Measurements from ENCODE around the gene TAS2R40. TPM values are rescaled to one million over a fixed set of nuclear protein-coding genes. Genes with fewer than 3 reads are reported as not detected.

TAS2R40 gene
- total RNA-seq, 4 donors from 2014 or later = not detected

DNA sequence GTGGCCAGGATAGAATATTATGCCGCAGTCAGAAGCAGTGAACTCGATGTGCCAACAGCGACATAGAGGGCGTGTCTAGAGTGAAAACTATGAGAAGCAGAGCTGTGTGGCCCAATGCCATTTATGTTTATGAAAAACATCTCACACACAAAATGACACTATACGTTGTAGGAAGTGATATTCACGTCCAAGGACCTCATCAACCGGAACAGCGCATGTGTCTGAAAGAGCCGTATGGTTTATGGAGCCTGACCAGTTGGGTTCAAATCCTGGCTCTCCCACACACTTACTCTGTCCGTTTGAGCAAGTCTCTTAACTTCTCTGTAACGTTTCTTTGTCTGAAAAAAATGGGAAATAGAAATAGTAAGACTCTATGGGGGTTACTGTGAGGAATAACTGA, 20.5 kb downstream of the TAS2R40 start:
- ATAC-seq = no peak
- TF ChIP-seq, protein P1, sequence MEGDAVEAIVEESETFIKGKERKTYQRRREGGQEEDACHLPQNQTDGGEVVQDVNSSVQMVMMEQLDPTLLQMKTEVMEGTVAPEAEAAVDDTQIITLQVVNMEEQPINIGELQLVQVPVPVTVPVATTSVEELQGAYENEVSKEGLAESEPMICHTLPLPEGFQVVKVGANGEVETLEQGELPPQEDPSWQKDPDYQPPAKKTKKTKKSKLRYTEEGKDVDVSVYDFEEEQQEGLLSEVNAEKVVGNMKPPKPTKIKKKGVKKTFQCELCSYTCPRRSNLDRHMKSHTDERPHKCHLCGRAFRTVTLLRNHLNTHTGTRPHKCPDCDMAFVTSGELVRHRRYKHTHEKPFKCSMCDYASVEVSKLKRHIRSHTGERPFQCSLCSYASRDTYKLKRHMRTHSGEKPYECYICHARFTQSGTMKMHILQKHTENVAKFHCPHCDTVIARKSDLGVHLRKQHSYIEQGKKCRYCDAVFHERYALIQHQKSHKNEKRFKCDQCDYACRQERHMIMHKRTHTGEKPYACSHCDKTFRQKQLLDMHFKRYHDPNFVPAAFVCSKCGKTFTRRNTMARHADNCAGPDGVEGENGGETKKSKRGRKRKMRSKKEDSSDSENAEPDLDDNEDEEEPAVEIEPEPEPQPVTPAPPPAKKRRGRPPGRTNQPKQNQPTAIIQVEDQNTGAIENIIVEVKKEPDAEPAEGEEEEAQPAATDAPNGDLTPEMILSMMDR (IDR thresholded peaks at IDR 0.05) = no peak
- no peak for TF ChIP-seq POLR2A (IDR thresholded peaks at IDR 0.05)
- no peak for TF ChIP-seq POLR2AphosphoS5 (IDR thresholded peaks at IDR 0.05)
- no peak for TF ChIP-seq EP300 (IDR thresholded peaks at IDR 0.05)
- H3K36me3 ChIP-seq = no peaks in the 10 kb centered on the region
- H3K9me3 ChIP-seq = peaks cover 0 to 5% (median 0%) of the 10 kb centered on the region in 3 donors
- H3K4me3 ChIP-seq = no peak overlapping the region
- WGBS, 2 donors (ENCODE audit: low coverage in 1 of 2) = 82 to 85% methylated on average over 10 to 11 of the region's 11 CpGs
- H3K4me1 ChIP-seq = peaks cover 0 to 5% (median 0%) of the 10 kb centered on the region in 3 donors
- H3K27ac ChIP-seq = no peak overlapping the region
- peaks cover 13% of the 10 kb centered on the region for H3K27me3 ChIP-seq

DNA sequence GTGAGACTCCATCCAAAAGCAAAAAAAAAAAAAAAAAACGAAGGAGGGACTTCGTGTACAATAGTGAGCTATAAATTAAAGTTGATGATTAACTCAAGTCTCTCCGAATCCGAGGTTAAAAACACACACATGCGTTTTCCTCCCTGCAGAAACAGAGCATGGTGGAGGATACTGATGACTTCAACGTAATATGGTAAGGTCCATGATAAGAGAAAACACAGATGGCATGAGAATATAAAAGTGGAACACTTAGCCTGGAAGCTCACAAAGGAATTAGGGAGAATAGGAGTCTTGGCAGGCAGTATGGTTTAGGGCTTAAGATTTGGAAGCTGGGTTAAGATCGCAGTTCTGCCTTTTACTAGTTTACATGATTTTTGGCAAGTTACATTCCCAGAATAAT, 21.3 kb downstream of the TAS2R40 start:
- Histone ChIP-seq H3K27me3 (peaks cover 13% of the 10 kb centered on the region), H3K4me1 (peaks cover 0 to 5% (median 0%) of the 10 kb centered on the region in 3 donors), H3K4me3 (no peak overlapping the region), H3K36me3 (no peaks in the 10 kb centered on the region), H3K9me3 (no peaks in the 10 kb centered on the region), H3K27ac (no peak overlapping the region)
- 27 to 60% methylated on average over 7 of the region's 7 CpGs for WGBS, 2 donors (ENCODE audit: low coverage in 1 of 2)
- no peak for ATAC-seq
- TF ChIP-seq POLR2AphosphoS5 (IDR thresholded peaks at IDR 0.05) = no peak

DNA sequence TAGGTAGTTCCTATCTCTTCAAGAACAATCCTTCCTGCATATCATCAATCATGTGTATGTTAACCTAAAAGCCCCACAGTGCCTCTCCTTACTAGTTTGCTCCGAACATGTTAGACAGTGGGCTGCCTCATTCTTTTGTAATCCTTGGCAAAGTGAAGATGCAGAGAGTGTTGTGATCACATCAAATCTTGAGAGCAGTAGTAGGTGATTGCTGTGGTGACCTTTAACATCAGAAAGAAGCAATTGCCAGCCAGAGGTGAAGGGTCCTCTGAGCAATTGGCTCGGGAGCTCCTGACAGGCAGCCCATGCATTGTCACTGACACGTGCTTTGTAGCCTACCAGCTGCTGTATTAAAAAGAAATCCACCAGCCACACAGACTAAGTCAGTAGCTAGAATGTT, 21.8 kb downstream of the TAS2R40 start:
- Histone ChIP-seq H3K27me3 (peaks cover 13% of the 10 kb centered on the region), H3K4me3 (no peak overlapping the region), H3K4me1 (peaks cover 0 to 5% (median 0%) of the 10 kb centered on the region in 3 donors), H3K27ac (no peak overlapping the region), H3K9me3 (no peaks in the 10 kb centered on the region), H3K36me3 (no peaks in the 10 kb centered on the region)
- no peak for ATAC-seq
- TF ChIP-seq EP300 (IDR thresholded peaks at IDR 0.05) (no peak), POLR2A (IDR thresholded peaks at IDR 0.05) (no peak), POLR2AphosphoS5 (IDR thresholded peaks at IDR 0.05) (no peak)
- TF ChIP-seq, protein P1 (IDR thresholded peaks at IDR 0.05) = no peak
- WGBS, 2 donors (ENCODE audit: low coverage in 1 of 2) = 17 to 53% methylated on average over 1 to 3 of the region's 3 CpGs

DNA sequence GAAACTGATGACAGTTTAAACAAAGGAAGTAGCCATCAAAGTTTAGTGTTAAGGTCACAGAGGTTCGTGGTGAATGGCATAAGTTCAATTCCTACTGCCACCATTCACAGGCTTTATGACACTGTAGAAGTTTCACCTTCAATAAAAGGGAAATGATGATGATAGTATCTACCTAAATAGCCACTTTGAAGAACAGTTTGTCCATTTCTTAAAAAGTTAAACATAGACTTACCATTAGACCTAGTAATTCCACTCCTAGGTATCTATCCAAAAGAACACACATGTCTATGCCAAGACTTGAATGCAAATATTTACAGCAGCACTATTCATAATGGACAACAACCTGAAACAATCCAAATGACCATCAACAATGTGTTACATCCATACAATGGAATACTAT, 22.5 kb downstream of the TAS2R40 start:
- H3K27me3 ChIP-seq = peaks cover 13% of the 10 kb centered on the region
- no peak overlapping the region for H3K4me3 ChIP-seq
- TF ChIP-seq POLR2A (IDR thresholded peaks at IDR 0.05) (no peak), POLR2AphosphoS5 (IDR thresholded peaks at IDR 0.05) (no peak), EP300 (IDR thresholded peaks at IDR 0.05) (no peak)
- TF ChIP-seq, protein P1 (IDR thresholded peaks at IDR 0.05) = no peak
- H3K27ac ChIP-seq = no peak overlapping the region
- H3K4me1 ChIP-seq = peaks cover 0 to 5% (median 0%) of the 10 kb centered on the region in 3 donors
- no peak for ATAC-seq
- 50 to 80% methylated on average over 1 of the region's 1 CpG for WGBS, 2 donors (ENCODE audit: low coverage in 1 of 2)
- H3K36me3 ChIP-seq = no peaks in the 10 kb centered on the region
- H3K9me3 ChIP-seq = no peaks in the 10 kb centered on the region

DNA sequence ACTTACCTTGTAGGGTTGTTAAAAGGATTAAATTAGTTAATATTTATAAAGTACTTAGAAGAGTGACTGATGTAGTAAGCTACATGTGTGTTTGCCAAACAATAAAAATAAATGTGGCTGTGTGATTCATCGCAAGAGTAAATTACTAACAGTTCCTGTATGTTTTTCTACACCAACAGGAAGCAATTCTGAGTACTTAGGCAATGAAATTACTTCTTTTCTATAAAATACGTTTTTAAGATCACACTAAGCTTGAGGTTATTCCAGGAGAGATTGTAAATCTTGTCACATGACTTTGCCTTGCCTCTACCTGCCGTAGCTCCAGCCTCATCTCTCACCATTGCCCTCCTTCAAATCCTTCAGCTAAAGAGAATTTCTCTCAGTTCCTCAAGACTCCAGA, 23.3 kb downstream of the TAS2R40 start:
- TF ChIP-seq, protein P1 (IDR thresholded peaks at IDR 0.05) = no peak
- TF ChIP-seq POLR2A (IDR thresholded peaks at IDR 0.05) (no peak), POLR2AphosphoS5 (IDR thresholded peaks at IDR 0.05) (no peak), EP300 (IDR thresholded peaks at IDR 0.05) (no peak)
- Histone ChIP-seq H3K9me3 (no peaks in the 10 kb centered on the region), H3K4me3 (no peak overlapping the region), H3K36me3 (no peaks in the 10 kb centered on the region), H3K27ac (no peak overlapping the region), H3K4me1 (peaks cover 0 to 5% (median 0%) of the 10 kb centered on the region in 3 donors), H3K27me3 (peaks cover 13% of the 10 kb centered on the region)
- ATAC-seq = no peak
- WGBS, 2 donors (ENCODE audit: low coverage in 1 of 2) = 55 to 59% methylated on average over 3 of the region's 3 CpGs

Measured in gastroesophageal sphincter (tissue), 4 donors.